Inflammatory macrophage treated with lipopolysaccharide for 4 hours (primary cell): ENCODE data around the gene MKNK2.

Experiments used
- DNase-seq: peaks from one replicate; pipeline ENCODE4 v3.0.0-alpha.2; 2020

The MKNK2 gene

GRCh38 chr19:2056837-2057192 is 5.8 kb upstream of the MKNK2 start:
- no peak for DNase-seq

- DNase-seq: no peak
These were observed 5.1 kb upstream of the MKNK2 start for GRCh38 chr19:2055931-2056836.

DNA sequence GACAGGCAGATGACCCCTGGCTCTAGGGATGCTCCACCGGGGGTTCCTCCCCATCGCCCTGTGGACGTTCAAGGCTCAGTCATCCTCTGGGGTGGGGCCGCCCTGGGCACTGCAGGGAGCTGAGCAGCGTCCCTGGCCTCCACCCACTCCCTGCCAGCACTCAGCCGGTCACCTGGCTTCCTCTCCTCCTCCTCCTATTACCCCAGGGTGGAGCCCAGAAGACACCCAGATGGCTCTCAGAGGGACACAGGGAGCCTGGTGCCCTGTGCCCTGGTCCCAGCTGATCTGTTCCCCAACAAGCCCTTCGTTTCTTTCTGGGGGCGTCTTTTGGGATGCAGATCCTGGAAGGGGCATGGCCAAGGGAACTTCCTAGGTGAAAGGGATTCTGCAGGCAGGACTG is 3.7 kb upstream of the MKNK2 start:
- no peak for DNase-seq

DNA sequence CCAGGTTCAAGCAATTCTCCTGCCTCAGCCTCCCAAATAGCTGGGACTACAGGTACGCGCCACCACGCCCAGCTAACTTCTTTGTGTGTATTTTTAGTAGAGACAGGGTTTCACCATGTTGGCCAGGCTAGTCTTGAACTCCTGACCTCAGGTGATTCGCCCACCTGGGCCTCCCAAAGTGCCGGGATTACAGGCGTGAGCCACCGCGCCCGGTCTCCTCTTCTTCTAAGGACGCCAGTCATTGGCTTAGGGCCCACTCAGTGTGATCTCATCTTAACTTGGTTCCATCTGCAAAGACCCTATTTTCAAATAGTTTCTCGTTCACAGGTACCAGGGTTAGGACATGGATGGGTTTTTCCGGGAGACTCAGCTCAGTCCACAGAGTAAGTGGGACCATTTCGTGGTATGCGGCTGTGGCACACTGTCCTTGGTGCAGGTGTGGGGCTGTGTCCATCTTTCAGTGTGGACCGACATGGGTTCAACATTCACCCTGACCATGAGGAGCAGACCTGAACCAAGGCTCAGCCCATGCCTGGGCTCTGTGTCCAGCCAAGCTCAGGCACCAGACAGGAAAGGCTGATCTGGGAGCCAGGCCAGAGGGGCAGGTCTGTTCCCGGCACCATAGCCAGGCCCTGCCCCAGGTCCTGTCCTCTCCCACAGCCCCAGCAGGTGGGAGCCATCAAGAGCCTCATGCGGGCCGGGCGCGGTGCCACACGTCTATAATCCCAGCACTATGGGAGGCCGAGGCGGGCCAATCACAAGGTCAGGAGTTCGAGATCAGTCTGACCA is 2.8 kb upstream of the MKNK2 start:
- DNase-seq: no peak

- no peak for DNase-seq
These were observed 995 bp upstream of the MKNK2 start for GRCh38 chr19:2051773-2052704.

DNA sequence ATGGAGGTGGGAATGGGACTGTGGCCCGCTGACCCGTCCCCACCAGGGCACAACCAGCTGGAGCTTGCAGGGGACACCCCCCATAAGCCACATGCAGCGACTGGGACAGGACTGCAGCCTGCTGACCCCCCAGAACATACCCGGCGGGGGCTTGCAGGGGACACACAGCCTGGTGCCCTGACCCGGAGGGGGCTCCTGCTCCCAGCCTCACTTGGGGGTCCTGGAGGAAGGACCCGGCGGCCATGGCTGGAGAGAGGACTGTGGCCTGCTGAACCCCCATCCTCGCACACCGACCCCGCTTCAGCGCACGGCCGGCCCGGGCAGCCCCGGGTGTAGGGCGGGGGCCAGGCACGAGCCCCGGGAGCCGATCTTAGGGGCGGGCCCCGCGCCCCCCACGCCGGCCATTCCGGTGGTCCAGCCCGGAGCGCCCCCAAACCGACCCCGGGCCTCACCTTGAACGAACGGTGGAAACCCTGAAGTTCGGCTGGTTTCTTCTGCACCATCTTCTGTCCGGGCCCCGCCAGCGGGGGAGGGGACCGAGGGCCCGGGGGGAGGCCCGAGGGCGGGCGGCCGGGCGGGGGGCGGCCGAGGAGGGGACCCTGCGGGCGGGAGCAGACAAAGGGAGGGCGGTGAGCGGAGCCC is 574 bp downstream of the MKNK2 start:
- no peak for DNase-seq

DNA sequence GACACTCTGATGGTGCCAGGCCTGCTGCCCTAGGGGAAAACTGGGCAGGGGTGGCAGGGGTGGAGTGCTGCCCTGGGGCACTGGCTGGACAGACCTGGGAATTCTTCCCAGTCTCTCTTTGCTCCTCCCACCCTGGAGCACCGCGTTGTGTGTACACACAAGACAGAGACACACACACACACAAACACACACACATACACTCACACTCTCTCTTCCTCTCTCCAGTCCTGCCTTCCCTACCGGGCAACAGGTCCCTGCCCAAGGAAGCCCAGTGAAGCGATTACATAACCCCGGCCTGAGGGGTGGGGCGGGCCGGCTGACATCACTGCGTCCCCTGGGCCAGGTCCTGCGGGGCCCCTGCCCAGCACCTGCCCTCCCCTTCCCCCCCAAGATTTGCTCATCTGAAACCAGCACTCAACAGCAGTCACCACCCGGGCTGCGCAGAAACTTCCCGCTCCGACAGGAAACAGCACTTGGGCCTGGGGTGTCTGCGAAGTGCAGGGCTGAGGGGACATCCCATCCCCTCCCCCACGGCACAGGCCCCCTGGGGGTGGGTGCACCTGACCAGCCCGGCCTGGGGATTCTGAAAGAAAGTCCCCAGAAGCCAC is 1.2 kb downstream of the MKNK2 start:
- DNase-seq: peak; percentile 76

- DNase-seq: no peak
These were observed 1.9 kb downstream of the MKNK2 start for GRCh38 chr19:2048959-2049740.

- DNase-seq: no peak
These were observed 2.7 kb downstream of the MKNK2 start for GRCh38 chr19:2048104-2048958.

DNA sequence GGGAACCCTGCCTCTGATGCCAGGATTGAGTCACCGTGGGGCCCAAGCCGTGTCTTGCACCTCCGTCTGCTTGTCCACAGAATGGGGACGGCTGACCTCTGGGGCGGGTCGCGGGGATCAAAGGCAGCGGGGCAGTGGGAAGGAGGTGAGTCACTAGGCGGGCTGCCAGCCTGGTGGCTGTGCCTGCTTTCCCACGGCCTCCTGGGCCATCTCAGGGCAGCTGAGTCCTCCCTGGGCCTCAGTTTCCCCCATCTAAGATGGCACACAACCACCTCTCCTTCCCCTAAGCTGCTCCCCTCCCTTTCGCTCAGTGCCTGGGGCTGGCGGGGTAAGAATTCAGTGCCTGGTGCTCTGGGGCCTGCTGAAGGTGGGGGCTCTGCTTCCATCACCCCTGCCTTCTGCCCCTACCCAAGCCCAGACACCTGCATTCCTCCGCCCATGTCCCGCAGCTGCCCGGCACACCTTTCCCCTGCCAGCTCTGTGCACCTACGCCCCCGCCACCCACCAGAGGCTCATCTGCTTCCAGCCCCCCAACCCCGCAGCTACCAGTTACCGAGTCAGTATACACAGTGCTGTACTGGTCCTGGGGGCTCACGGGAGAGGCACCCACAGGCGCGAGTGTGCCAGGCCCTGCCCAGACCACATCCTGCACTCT is 3.5 kb downstream of the MKNK2 start:
- DNase-seq: no peak

- no peak for DNase-seq
These were observed 4.0 kb downstream of the MKNK2 start for GRCh38 chr19:2047076-2047448.

DNA sequence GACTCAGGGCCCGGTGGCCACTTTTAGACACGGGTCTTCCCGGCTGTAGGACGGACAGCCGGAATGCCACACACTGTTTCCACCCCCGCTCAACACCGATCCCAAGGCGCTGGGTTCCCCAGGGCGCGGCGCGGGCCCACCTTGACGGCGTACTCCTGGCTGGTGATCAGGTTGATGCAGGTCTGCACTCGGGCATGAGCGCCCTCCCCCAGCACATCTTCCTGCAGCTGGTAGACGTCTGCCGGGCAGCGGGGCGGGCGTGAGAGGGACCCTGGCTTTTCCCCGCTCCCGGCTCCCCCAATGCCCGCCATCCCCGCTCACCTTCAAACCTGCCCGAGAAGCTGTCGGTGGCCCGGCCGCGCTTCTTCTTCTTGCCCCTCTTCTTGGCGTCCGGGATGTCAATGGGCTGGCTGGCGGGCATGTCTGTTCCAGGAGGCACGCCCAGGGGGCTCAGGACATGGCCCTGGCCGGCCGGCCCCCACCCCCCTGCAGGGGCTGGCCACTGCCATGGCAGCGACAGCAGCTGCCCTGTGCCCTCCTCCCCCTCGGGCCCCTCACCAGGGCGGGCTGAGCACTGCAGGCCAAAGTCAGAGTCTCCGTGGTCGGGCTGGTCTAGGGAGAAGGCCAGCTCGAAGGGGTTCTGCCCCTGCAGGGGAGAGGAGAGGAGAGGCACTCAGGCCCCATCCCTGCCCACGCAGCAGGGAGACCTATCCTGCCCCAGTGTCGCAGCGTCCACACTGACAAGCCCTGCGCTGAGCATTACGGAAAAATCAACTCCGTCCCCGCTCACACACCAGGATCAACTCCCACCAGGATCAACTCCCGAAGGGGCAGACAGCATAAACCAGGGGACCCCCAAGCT is 4.8 kb downstream of the MKNK2 start:
- no peak for DNase-seq

- no peak for DNase-seq
These were observed 5.5 kb downstream of the MKNK2 start for GRCh38 chr19:2045501-2046045.

- no peak for DNase-seq
These were observed 6.1 kb downstream of the MKNK2 start for GRCh38 chr19:2044709-2045500.

DNA sequence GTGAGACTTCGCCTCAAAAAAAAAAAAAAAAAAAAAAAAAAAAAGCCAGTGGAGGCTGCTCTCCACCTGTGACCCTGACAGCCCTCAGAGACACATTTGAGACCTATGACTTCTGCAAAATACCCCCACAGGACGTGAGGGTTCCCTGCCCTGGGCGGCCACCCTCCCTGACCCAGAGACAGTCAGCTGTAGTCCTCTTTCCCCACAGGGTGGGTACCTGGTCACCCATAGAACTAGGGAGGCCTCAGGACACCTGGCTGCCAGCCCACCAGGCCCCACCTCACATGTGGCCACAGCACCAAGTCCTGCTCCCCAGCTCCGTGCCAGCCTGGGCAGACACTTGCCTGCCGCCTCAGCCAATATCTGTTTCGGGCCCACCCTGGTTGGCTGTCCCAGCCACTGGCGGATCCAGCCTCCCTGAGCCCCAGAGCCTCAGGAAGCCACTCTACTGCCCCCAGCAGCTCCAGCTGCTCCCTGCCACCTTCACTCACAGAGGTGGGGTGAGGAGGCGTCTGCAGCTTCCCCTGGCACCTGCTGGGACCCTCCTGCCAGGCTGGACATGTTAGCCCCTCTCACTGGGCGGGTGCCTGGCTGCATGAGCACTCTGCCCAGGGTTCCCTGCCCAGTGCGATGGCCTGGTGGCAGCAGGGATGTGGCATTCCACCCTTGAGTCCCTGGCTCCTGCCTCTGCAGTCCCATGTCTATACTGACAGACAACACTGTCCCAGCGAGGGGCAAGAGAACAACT is 6.9 kb downstream of the MKNK2 start:
- no peak for DNase-seq

DNA sequence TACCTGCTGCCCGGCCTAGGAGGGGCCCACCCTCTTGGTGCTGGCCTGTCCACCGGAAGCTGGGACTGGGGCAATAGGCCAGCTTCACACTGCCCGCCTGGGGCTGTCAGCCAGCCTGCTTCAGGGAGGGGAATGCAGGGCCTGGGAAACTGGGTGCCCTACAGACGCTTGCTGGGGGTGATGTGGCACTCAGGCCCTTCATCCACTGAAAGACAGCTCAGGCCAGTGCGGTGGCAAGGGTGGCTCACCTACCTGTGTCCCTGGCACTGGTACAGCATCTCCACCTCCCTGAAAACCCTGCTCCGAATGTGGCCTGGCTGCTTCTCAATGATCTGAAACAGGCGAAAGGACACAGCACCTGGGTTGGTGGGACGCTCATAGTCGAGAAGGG is 7.8 kb downstream of the MKNK2 start:
- no peak for DNase-seq
